HFF-Myc (cell line): ENCODE results near the gene VEZF1.

Experiments
- DNase-seq: peaks from one replicate; pipeline ENCODE4 v3.0.0-alpha.2; 2011; ENCODE audit warnings: low read depth; ENCODE audit errors: extremely low read depth
- H3K4me3 ChIP-seq: replicated peaks from 2 replicates; pipeline ENCODE4 v1.5.1; 2011; ENCODE audit warnings: low read depth, mild to moderate bottlenecking, control low read depth, low read length
- CTCF ChIP-seq: IDR thresholded peaks from 2 replicates; pipeline ENCODE4 v1.5.1; 2012; ENCODE audit warnings: mild to moderate bottlenecking, low read depth, low read length, control low read depth; ENCODE audit errors: missing control alignments

VEZF1 gene

GRCh38 chr17:57987581-57988300 lies at the start of gene VEZF1:
Gene VEZF1, minus strand, starts transcription at chr17:57988254. Its CDS starts 143 bp downstream, at chr17:57988111.
- DNase-seq = no peak
- peak within 1 kb of the TSS; percentile 80 for H3K4me3 ChIP-seq
- TF ChIP-seq CTCF = no peak

- TF ChIP-seq CTCF = no peak
- no peak overlapping the region for H3K4me3 ChIP-seq
- DNase-seq = no peak
Observed at GRCh38 chr17:58032691-58033415, 44.8 kb upstream of the VEZF1 start.

- DNase-seq = no peak
- TF ChIP-seq CTCF = no peak
- no peak overlapping the region for H3K4me3 ChIP-seq
Observed at GRCh38 chr17:58028578-58028977, 40.5 kb upstream of the VEZF1 start.

- H3K4me3 ChIP-seq = no peak overlapping the region
- no peak for DNase-seq
- TF ChIP-seq CTCF = no peak
Observed at GRCh38 chr17:58020401-58020800, 32.3 kb upstream of the VEZF1 start.

GRCh38 chr17:58019521-58019920 lies 31.5 kb upstream of the VEZF1 start:
- no peak for DNase-seq
- no peak for TF ChIP-seq CTCF
- no peak overlapping the region for H3K4me3 ChIP-seq

GRCh38 chr17:58019039-58019438 lies 31.0 kb upstream of the VEZF1 start:
- DNase-seq = no peak
- TF ChIP-seq CTCF = no peak

More at GRCh38 chr17:58019039-58019438, 31.0 kb upstream of the VEZF1 start:
- no peak overlapping the region for H3K4me3 ChIP-seq
